ENCODE measurements around the gene COPG1.

Gene COPG1

GRCh38 chr3:129320261-129320660 is 70.9 kb downstream of the COPG1 start:
- TF ChIP-seq SIN3A (IDR thresholded peaks at IDR 0.05; ENCODE audit: borderline replicate concordance, insufficient read depth, low read length) = no peak
- no peak for TF ChIP-seq TAF1 (IDR thresholded peaks at IDR 0.05; ENCODE audit: borderline replicate concordance, insufficient read depth, low read length)
- no peak for TF ChIP-seq FOXP2 (optimal IDR thresholded peaks at IDR 0.05; ENCODE audit: borderline replicate concordance, extremely low read depth, extremely low read length, insufficient read depth)
- no peak for TF ChIP-seq REST (IDR thresholded peaks at IDR 0.05; ENCODE audit: insufficient read depth in 1 of 2, low read depth in 2 of 2, low read length in 2 of 2)
- TF ChIP-seq POLR2AphosphoS5 (IDR thresholded peaks at IDR 0.05; ENCODE audit: low read depth, low read length) = no peak

- TF ChIP-seq REST (IDR thresholded peaks at IDR 0.05; ENCODE audit: insufficient read depth in 1 of 2, low read depth in 2 of 2, low read length in 2 of 2) (no peak), TAF1 (IDR thresholded peaks at IDR 0.05; ENCODE audit: borderline replicate concordance, insufficient read depth, low read length) (no peak), FOXP2 (optimal IDR thresholded peaks at IDR 0.05; ENCODE audit: borderline replicate concordance, extremely low read depth, extremely low read length, insufficient read depth) (no peak), SIN3A (IDR thresholded peaks at IDR 0.05; ENCODE audit: borderline replicate concordance, insufficient read depth, low read length) (no peak), POLR2AphosphoS5 (IDR thresholded peaks at IDR 0.05; ENCODE audit: low read depth, low read length) (no peak)
These were observed 71.5 kb downstream of the COPG1 start for GRCh38 chr3:129320825-129321487.

GRCh38 chr3:129321887-129322286 is 72.5 kb downstream of the COPG1 start:
- TF ChIP-seq REST (IDR thresholded peaks at IDR 0.05; ENCODE audit: insufficient read depth in 1 of 2, low read depth in 2 of 2, low read length in 2 of 2) (no peak), SIN3A (IDR thresholded peaks at IDR 0.05; ENCODE audit: borderline replicate concordance, insufficient read depth, low read length) (no peak), TAF1 (IDR thresholded peaks at IDR 0.05; ENCODE audit: borderline replicate concordance, insufficient read depth, low read length) (no peak), POLR2AphosphoS5 (IDR thresholded peaks at IDR 0.05; ENCODE audit: low read depth, low read length) (no peak), FOXP2 (optimal IDR thresholded peaks at IDR 0.05; ENCODE audit: borderline replicate concordance, extremely low read depth, extremely low read length, insufficient read depth) (no peak)

- TF ChIP-seq REST (IDR thresholded peaks at IDR 0.05; ENCODE audit: insufficient read depth in 1 of 2, low read depth in 2 of 2, low read length in 2 of 2) = no peak
- TF ChIP-seq FOXP2 (optimal IDR thresholded peaks at IDR 0.05; ENCODE audit: borderline replicate concordance, extremely low read depth, extremely low read length, insufficient read depth) = no peak
- TF ChIP-seq TAF1 (IDR thresholded peaks at IDR 0.05; ENCODE audit: borderline replicate concordance, insufficient read depth, low read length) = no peak
- no peak for TF ChIP-seq POLR2AphosphoS5 (IDR thresholded peaks at IDR 0.05; ENCODE audit: low read depth, low read length)
- no peak for TF ChIP-seq SIN3A (IDR thresholded peaks at IDR 0.05; ENCODE audit: borderline replicate concordance, insufficient read depth, low read length)
These were observed 74.4 kb downstream of the COPG1 start for GRCh38 chr3:129323651-129324294.

Measured in PFSK-1 (cell line).